Heart left ventricle (tissue), 16 donors: ENCODE results near the gene PMVK. TPM values are rescaled to one million over a fixed set of nuclear protein-coding genes. Genes with fewer than 3 reads are reported as not detected.

Source experiments
- ATAC-seq, 4 donors: fragments of 200-7000 bp; cut with Tn5 transposase; one replicate each; pipeline ENCODE4 v1.9.1; 2020 to 2022; ENCODE audit warnings: moderate library complexity in 4 of 4, mild to moderate bottlenecking in 3 of 4, moderate number of reproducible peaks in 1 of 4
- DNase-seq, 5 donors: peaks; one replicate each; pipeline ENCODE4 v3.0.0-alpha.2; 2020
- H3K27ac ChIP-seq, 12 donors: fragments of 200-600 bp; sonication (generic) in 4 of 12; one replicate each; pipeline versions ENCODE4 v1.5.0 to v1.8.0; 2016 to 2022; ENCODE audit warnings: mild to moderate bottlenecking in 2 of 12
- H3K27me3 ChIP-seq, 9 donors: fragments of 200-600 bp; sonication (generic) in 2 of 9; one replicate each; pipeline versions ENCODE4 v1.5.1 to v1.8.0; 2016 to 2022; ENCODE audit warnings: mild to moderate bottlenecking in 3 of 9
- H3K36me3 ChIP-seq, 9 donors: fragments of 200-600 bp; sonication (generic) in 2 of 9; one replicate each; pipeline versions ENCODE4 v1.5.0 to v1.8.0; 2018 to 2022; ENCODE audit warnings: mild to moderate bottlenecking in 2 of 9
- H3K4me1 ChIP-seq, 12 donors: fragments of 200-600 bp; sonication (generic) in 4 of 12; one replicate each; pipeline versions ENCODE4 v1.5.0 to v1.8.0; 2016 to 2022; ENCODE audit warnings: mild to moderate bottlenecking in 3 of 12
- H3K4me3 ChIP-seq, 12 donors: fragments of 200-600 bp; sonication (generic) in 4 of 12; one replicate each; pipeline versions ENCODE4 v1.5.0 to v1.8.0; 2017 to 2022; ENCODE audit warnings: mild to moderate bottlenecking in 9 of 12, moderate library complexity in 4 of 12
- H3K9me3 ChIP-seq, 12 donors: fragments of 200-600 bp; sonication (generic) in 4 of 12; one replicate each; pipeline versions ENCODE4 v1.5.0 to v1.8.0; 2016 to 2022; ENCODE audit warnings: mild to moderate bottlenecking in 1 of 12
- CTCF ChIP-seq, 12 donors: fragments of 200-600 bp; sonication (generic) in 4 of 12; IDR thresholded peaks; one replicate each; pipeline versions ENCODE4 v1.5.0 to v1.8.0; 2018 to 2022; ENCODE audit warnings: antibody characterized with exemption in 12 of 12, mild to moderate bottlenecking in 5 of 12
- POLR2A ChIP-seq, 2 donors: fragments of 450-650 bp; IDR thresholded peaks; one replicate each; pipeline ENCODE4 v1.6.1; 2017; ENCODE audit warnings: antibody characterized with exemption in 2 of 2, mild to moderate bottlenecking in 2 of 2, moderate library complexity in 2 of 2
- WGBS, 4 donors: extraction: QIAGEN DNeasy Blood & Tissue Kit in 2 of 4; methylation state at CpG; one replicate each; pipeline versions ENCODE4 v1.1.5 to v1.1.7; 2013 to 2018; 5-methylcytosine and 5-hydroxymethylcytosine counted together
- intact Hi-C, 10 donors: fragments of 100-400 bp; cut with DNase I; formaldehyde crosslinking; loops; one replicate each; pipeline versions ENCODE4 v1.11.1 to v1.14.2; 2022
- polyA plus RNA-seq, 2 donors: library from polyadenylated mRNA; stranded (reverse); fragments of 200-250 nt; gene quantifications; one replicate each; pipeline ENCODE4 v1.2.3, GENCODE V29; 2013
- total RNA-seq, 9 donors: library from RNA; depleted of rRNA in 2 of 9; stranded (reverse); fragments of >200 nt in 2 of 9; fragmentation: NEBNext Ultra II Directional in 3 of 9; extraction: Animal tissue kit (Norgen Biotek cat#: 25700) in 3 of 9; gene quantifications; one replicate each; pipeline versions ENCODE4 v1.1.0 to v1.2.4, GENCODE V29; 2016 to 2023
- donor health status: ischemic (EF 13 %, LVEDD 7.1; RV severe dilation, severe dysfunction).
- donor health status: healthy with polysubstance abuse.
- donor health status: DM: no; HTN: yes; CAD: no.
- donor health status: DM: no; HTN: no; CAD: no.
- donor health status: ischemic (EF 25% LVEDD 6.9; RV normal size, moderate dysfunction).
- donor health status: ischemic (EF 25% LVEDD 5.7; RV mildly dilated, moderate dysfunction).
- donor health status: healthy.
- donor health status: DM: yes; HTN: yes; CAD: no.
- donor health status: ischemic (EF 35%, LVEDD 5.7; RV mildly dilated, moderate dysfunction).
- donor health status: nonischemic (EF 11% LVEDD 7.7; RV severe dilation, severe dysfunction).
- donor health status: DM: yes; HTN: yes; CAD: no.
- donor health status: PGD.
- donor health status: ischemic (EF 29% LVEDD 5.4; RV normal size, mild dysfunction).
- donor health status: nonischemic (EF 23%, LVEDD 6.1; RV moderate dilation, normal function).

PMVK gene
- total and polyA plus RNA-seq, 11 donors, result 12.8 to 52.1 (median 39.1) TPM

DNA sequence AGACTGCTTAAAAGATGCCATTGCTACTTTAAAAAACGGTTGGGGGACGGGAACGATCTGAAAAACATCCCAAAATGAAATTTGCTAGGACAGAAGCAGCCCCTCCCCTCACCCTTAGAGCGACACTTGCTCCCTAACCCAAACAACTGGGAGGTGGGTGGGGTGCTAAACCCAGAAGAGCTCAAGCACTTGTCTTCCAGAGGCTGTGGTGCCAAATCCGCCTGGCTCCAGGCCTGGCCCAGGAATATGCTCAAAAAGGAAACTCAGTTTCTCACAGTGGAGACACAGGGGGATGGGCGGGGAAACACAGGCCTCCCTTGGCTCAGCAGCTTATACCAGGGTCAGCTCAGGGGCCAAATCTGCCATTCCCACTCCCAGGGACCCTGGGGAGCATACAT lies 20.0 kb upstream of the PMVK start:
- DNase-seq (peak in 4 of 5 donors; percentile 49 to 65 (median 64)), ATAC-seq (peak in 3 of 4 donors; percentile 0 to 34 (median 25))
- Histone ChIP-seq H3K4me3 (peak overlapping the region; percentile 38 to 82 (median 61)), H3K27me3 (no peaks in the 10 kb centered on the region), H3K36me3 (peaks cover 0 to 20% (median 15%) of the 10 kb centered on the region in 9 donors), H3K27ac (peak overlapping the region; percentile 59 to 85 (median 79)), H3K9me3 (no peaks in the 10 kb centered on the region), H3K4me1 (peaks cover 8 to 73% (median 49%) of the 10 kb centered on the region in 12 donors)
- intact Hi-C loops, result loop anchor here in 5 of 10 donors (5.0 to 10.0 kb wide), 4 partner anchors 61 to 126 kb away; partner anchors contain the start of genes EFNA4 (in 2 of the 5) and ADAM15 (in 1 of the 5)
- TF ChIP-seq POLR2A (IDR thresholded peaks at IDR 0.05) (no peak), CTCF (IDR thresholded peaks at IDR 0.05) (no peak)
- 3 to 9% (median 5%) methylated on average over 5 to 6 of the region's 6 CpGs for WGBS, 4 donors

DNA sequence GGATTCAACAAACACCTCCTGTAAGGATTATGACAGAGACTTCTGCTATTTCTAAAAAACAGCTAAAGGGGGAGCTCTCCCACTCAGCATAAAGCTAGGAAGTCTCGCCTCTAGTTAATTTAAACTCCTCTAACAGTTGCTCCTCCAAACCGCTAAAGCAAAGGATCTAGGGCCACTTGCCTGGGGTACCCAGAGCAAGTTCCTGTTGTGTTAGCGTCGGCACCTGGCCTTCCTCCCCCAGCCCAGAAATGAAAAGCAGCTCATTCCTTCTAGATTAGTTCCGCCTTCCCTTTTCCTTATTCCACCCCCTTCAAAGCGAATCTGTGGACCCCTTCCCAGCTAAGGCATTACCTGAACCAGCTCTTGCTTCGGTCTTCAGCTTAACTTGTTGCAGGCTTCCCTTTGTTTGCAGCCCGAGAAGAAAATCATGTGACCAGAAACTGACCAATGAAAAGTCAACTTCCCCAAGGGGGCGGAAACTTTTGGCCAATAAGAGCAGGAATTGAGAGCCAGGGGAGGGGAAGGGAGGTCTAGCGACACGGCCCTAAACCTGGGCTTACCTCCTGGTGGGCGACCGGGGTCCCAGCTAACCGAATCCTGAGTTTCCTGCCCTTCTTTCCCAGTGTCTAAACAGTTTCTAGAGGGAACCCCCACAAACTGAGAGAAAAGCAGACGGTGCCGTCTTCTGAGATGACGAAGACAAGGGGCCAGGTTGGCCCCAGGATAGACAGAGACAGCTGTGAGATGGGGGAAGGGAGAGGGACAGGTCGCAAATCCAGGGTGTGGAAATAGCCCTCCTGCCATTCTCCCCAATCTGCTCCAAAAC lies 19.4 kb upstream of the PMVK start, which contains the start of gene PBXIP1:
PBXIP1 (minus strand) TSS at position 382 of the 826 bp plus-strand sequence. CDS start 2,378 bp downstream, outside the sequence.
- intact Hi-C loops, result loop anchor here in 5 of 10 donors (5.0 to 10.0 kb wide), 4 partner anchors 61 to 126 kb away; partner anchors contain the start of genes EFNA4 (in 2 of the 5) and ADAM15 (in 1 of the 5)
- Histone ChIP-seq H3K27ac (peak within 1 kb of the TSS; percentile 59 to 85 (median 79)), H3K4me1 (peaks cover 8 to 74% (median 48%) of the 10 kb centered on the region in 12 donors)

GRCh38 chr1:154955039-154955717 lies 18.7 kb upstream of the PMVK start:
- TF ChIP-seq CTCF (IDR thresholded peaks at IDR 0.05) (no peak), POLR2A (IDR thresholded peaks at IDR 0.05) (no peak)
- Histone ChIP-seq H3K4me1 (peaks cover 8 to 69% (median 40%) of the 10 kb centered on the region in 12 donors), H3K36me3 (peaks cover 0 to 31% (median 26%) of the 10 kb centered on the region in 9 donors), H3K4me3 (peak overlapping the region; percentile 38 to 82 (median 61)), H3K27me3 (no peaks in the 10 kb centered on the region), H3K27ac (peak overlapping the region in 11 of 12 donors; percentile 70 to 85 (median 80)), H3K9me3 (no peaks in the 10 kb centered on the region)
- ATAC-seq, result peak in 1 of 4 donors; percentile 8
- 10 to 18% (median 13%) methylated on average over 4 of the region's 4 CpGs for WGBS, 4 donors
- intact Hi-C loops, result loop anchor here in 5 of 10 donors (5.0 to 10.0 kb wide), 4 partner anchors 62 to 127 kb away; partner anchors contain the start of genes EFNA4 (in 2 of the 5) and ADAM15 (in 1 of the 5)
- peak in 3 of 5 donors; percentile 38 to 68 (median 51) for DNase-seq

More for the DNA sequence above, 19.4 kb upstream of the PMVK start, which contains the start of gene PBXIP1:
- no peaks in the 10 kb centered on the region for H3K9me3 ChIP-seq
- WGBS, 4 donors, result 0 to 1% (median 1%) methylated on average over 18 of the region's 18 CpGs
- DNase-seq, result peak; percentile 68 to 89 (median 79)
- peaks cover 0 to 24% (median 19%) of the 10 kb centered on the region in 9 donors for H3K36me3 ChIP-seq
- no peaks in the 10 kb centered on the region for H3K27me3 ChIP-seq
- TF ChIP-seq POLR2A (IDR thresholded peaks at IDR 0.05) (peak in 1 of 2 donors; percentile 47), CTCF (IDR thresholded peaks at IDR 0.05) (peak in 8 of 12 donors; percentile 6 to 45 (median 23))
- peak; percentile 79 to 90 (median 82) for ATAC-seq
- H3K4me3 ChIP-seq, result peak within 1 kb of the TSS; percentile 38 to 82 (median 61)
